GM19328 (cell line): ENCODE measurements around the gene TMEM269.
"Not testable (repeated sequence)": the region's sequence is repeated elsewhere in the genome, so short reads cannot be mapped to it uniquely, and the experiment has no call there.

Experiments used
- ATAC-seq: cut with Tn5 transposase; IDR thresholded peaks from one replicate; pipeline ENCODE4 v1.9.1; 2021; ENCODE audit warnings: mild to moderate bottlenecking, moderate library complexity; ENCODE audit not compliant: unreplicated experiment

TMEM269 gene

DNA sequence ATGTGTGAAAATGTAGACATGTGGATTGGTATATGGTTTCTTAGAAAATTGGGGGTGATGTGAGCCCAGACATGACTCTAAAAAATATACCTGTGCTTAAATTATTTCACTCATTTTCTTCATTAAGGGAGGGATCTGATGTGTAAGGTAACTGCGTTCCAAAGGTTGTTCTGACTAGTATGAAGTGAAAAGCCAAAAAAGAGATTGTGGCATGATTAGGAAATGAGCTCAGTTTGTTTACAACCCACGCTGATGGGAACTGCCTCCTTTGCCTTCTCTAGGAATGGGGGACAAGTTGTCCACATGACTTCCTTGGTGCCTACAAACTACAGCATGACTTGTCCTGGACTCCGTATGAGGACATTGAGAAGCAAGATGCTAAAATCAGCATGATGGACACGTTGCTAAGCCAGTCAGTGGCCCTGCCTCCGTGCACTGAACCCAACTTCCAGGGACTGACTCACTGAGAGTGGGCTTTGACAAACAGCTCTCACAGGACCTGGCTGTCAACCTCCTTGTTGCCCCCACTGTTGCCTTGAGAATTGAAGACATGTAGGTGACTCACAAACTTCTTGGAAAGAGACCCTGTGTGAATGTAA lies 9.8 kb upstream of the TMEM269 start:
- no peak for ATAC-seq

GRCh38 chr1:42776502-42776901 lies 8.3 kb upstream of the TMEM269 start:
- no peak for ATAC-seq

- ATAC-seq = no peak
Measured at GRCh38 chr1:42777852-42778251, 6.9 kb upstream of the TMEM269 start.

GRCh38 chr1:42779725-42780124 lies 5.1 kb upstream of the TMEM269 start:
- no peak for ATAC-seq

DNA sequence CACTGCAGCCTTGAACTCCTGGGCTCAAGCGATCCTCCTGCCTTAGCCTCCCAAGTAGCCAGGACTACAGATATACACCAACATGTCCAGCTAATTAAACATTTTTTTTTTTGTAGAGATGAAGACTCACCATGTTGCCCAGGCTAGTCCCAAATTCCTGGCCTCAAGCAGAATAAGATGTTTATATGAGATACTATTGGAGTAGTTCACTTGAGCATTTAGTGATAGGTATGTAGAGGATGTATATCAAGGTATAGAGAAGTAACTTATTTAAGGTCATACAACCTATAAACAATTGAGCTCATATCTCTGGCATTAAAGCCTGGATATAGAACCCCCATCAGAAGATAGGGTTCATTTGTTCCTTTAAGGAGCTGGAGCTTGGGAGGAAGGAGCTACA lies 4.6 kb upstream of the TMEM269 start:
- no peak for ATAC-seq

DNA sequence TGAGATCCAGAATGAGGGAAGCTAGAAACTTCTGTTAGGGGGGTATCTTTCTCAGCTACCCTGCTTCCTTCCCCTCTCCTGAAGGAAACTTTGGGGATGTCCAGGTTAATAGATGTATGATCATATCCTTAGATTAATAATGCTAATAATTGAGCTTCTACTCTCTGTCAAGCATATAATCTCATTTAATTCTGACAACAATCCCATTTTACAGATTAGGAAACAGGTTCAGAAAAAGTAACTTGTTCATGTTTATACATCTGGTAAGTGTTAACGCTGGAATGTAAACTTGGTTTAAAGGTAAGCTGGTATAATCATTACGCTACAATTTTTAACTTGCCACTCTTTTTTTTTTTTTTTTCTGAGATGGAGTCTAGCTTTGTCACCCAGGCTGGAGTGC lies 1.7 kb upstream of the TMEM269 start:
- ATAC-seq = no peak

DNA sequence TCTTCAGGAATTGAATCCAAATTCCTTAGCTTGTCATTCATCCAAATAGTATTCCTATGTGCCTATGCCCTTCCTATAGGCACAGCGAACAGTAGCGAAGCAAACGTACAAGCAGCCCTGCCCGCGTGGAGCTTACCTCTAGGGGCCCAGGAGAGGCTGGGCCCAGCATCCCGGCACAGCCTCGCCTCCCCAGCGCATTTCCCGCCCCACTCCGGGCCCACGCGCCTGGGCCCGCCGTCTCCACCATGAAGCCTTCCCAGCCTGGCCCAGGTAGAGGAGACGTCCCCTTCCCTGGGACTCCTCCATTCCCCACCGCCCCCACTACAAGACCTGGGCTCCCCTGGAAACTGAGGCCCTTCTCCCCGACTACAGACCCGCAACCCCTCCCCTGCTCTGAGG lies 245 bp upstream of the TMEM269 start:
- no peak for ATAC-seq

- no peak for ATAC-seq
Measured at GRCh38 chr1:42786097-42786496, 1.3 kb downstream of the TMEM269 start.

- no peak for ATAC-seq
Measured at GRCh38 chr1:42788021-42788420, 3.2 kb downstream of the TMEM269 start.

DNA sequence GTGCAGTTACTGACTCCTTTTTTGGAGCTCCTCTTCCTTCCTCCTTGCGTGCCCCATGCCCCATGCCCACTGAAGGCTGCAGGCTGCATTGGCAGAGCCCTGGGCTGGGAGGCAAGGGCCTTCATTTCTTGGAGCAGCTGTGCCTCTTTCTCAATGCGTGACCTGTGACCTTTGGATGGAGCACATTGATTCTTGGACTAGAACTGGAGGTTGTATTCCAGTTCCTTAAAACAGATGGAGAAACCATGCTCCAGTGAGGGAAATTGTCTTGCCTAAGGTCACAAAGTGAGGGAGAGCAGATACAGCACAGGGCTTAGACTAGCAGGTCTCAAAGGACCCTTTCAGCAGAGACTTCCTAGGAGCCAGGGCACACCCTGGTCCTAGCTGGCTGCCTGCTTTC lies 9.0 kb downstream of the TMEM269 start:
- no peak for ATAC-seq

DNA sequence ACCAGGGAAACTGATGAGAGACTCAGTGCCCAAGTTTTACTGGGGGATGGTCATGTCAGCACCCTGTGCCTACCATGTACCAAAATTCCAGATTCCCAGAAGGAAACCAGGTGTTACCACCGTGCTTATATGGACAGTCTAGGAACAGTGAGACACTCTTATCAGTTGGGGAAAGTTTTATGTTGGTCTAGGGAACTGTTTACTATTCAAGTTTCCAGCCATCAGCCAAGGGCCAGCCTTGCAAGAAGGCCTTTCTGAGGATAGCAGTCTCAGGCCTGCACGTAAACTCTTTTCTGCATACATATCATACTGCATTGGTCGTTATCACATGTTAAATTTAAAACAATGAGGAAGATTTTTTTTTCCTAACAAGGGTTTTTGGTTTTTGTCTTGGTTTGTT lies 12.6 kb downstream of the TMEM269 start:
- no peak for ATAC-seq

GRCh38 chr1:42797979-42798378 lies 13.2 kb downstream of the TMEM269 start:
- ATAC-seq = no peak

DNA sequence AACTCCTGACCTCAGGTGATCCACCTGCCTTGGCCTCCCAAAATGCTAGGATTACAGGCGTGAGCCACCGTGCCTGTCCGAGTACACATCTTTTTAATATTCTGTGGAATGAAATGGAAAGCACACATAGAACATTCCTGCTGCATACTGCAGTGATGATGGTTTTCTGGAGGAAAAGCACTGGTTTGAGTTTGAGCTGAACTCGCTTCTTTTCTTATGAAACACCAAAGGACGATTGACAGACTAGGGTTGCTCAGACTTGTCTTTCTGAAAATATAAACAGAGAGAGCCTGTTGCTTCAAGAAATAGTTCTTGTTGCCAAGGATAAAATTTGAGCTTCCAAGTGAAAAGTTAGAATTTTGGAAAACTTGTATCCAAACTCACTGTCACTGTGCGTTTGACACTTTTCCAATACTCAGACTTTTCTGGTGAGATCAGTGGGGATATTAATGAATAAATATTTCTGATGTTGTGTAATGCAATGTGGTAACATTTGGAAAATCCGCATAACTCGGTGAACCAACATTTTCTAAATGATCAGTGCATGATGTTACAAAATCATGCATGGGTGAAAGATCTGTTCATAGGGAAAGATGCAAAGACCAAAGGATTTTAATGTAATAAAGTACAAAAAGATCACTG lies 17.2 kb downstream of the TMEM269 start:
- ATAC-seq = no peak

DNA sequence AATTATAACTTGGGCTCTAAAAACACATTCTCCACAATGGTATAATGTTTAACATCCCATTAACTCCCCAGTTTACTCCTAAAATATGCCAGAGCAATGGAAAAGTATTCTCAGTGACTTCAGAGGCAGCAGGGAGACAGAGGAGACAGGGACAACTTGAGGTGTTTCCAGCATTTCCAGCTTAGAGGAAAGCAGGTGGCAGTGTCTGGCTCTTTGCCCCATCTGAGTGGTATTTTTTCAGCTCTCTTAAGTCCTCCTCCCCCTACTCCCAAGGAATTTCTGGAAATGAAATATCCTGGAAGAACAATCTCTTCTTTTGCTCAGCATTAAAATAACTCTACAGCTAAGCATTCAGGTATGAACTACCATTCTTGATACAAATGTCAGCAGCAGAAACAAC lies 21.4 kb downstream of the TMEM269 start:
- no peak for ATAC-seq

- no peak for ATAC-seq
Measured at GRCh38 chr1:42806593-42806992, 21.8 kb downstream of the TMEM269 start.

DNA sequence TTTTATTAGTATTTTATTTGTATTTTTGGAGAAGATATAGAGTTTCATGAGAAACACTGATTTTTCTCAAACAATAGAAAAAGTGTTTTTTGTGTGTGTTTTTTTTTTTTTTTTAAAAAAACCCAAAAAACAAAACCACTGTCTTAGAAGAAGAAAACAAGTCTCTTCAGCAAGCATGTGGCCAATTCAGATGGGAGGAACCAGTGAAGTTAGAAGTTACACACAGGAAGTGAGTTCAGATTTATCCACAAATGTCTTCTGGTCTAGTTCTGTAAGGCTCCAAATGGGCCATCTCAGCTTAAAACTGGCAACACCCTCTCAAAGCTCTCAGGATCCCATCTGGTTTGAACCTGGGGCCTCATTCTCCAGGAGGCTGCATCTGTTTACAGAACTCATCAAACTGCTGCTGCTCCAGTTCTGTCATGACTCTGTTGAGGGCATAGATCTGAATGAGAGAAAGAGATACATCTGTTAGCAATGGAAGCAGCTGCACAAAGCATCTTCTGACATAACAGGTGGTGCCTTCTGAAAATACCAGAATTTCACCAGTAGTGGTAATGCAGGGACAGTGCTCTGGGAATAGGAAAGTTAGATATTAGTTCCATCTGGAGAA lies 22.4 kb downstream of the TMEM269 start:
- ATAC-seq = no peak

GRCh38 chr1:42814815-42815214 lies 30.0 kb downstream of the TMEM269 start:
- ATAC-seq = not testable (repeated sequence)

DNA sequence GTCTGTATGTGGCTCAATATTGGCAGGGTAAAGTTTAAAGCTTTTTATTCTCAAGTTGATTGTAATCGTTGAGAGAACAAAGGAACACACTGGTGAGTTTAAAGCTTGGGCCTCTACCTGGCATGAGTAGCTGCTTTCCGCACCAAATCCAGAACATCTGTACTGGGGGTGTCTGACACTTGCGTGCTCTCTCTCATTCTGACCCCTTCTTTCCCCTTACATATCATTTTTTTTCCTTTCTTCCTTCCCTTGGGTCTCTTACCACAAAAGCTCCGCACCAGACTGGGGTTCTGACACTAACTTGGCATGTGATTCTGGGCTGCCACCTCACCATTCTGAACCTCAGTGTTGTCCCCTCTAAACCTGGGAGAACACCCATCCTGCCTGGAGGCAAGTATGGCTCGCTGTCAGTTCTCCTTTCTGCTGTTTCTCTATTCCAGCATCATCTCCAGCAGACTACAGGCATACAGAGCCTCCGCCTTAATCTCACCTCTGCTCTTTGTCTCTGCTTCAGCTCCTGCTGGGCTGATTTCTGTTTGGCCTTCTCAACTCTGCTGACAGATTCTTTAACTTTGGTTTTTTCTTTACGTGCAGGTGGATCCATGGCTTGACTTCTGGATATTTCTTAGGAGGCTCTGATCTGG lies 31.3 kb downstream of the TMEM269 start:
- ATAC-seq = no peak

DNA sequence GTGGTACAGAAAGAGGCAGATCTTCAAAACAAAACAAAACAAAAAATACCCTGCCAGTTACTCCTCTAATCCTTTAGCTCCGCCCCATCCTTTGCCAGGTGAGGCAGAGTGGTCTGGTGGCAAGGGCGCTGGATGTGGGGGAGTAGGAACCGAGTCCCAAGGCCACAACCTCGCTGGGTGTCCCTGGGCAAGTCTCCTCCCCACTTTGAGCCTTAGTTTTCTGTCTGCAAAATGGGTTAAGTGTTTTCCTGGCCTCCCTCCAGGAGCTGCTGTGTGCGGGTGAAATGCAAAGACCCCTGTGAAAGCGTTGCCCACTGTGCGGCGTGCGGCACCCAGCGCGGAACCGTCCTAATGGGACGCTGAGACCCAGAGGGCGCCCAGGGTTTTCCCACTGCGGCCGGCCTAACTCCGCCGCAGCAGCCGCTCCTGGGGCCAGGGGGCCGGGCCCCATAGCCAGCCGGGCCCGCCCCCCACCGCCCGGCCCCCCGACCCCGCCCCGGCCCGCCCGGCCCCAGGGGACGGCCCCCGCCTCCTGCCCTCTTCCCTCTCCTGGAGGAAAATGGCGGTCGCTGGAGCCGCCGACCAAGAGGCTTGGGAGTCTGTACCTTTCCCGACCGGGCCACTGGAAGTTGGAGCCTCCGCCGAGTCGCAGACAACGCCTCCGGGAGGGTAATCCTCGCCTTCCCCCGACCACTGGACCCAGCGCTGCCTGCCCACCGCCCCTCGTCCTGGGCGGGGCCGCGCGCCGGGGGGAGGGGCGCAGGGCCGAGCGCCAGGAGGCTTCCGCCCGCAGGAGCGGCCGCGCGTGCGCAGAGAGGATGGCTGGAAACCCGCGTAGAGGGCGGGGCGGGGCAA lies 32.0 kb downstream of the TMEM269 start, which contains the start of the genes ERMAP and SVBP:
Gene ERMAP (plus strand): TSS at position 538 of the 855 bp plus-strand sequence. CDS start 13,327 bp downstream, outside the sequence.
Gene SVBP (minus strand): TSS at position 813 of the 855 bp plus-strand sequence. CDS start 853 bp downstream, outside the sequence.
- peak; percentile 90 for ATAC-seq

- ATAC-seq = no peak
Measured at GRCh38 chr1:42817440-42817767, 32.6 kb downstream of the TMEM269 start.

DNA sequence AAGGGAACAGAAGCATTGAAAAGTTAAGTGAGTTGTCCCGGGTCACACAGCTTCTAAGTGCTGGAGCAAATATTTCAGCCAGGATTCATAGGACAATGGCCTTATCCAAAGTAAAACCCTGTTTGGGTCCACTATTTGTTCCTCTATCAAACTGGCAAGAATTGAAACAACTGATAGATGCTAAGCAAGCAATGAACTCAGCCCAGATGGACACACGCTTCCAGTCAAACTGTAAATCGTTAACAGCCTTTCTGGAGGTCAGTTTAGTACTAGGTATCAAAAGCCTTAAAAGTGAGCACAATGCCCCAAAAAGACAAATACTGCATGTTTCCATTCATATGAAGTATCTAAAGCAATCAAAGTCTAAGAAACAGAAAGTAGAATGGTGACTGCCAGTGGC lies 33.2 kb downstream of the TMEM269 start:
- no peak for ATAC-seq
